WI38 (cell line): Measurements from ENCODE around the gene CCR5AS.

Source experiments
- H3K4me3 ChIP-seq: 2 replicates; pipeline ENCODE4 v1.5.1; 2011; ENCODE audit warnings: low read depth, mild to moderate bottlenecking, control low read depth, low read length
- TF ChIP-seq, protein P1 (sequence below): IDR thresholded peaks from 2 replicates; pipeline ENCODE4 v1.5.1; 2012; ENCODE audit warnings: low read depth, mild to moderate bottlenecking, control low read depth, low read length

CCR5AS gene

GRCh38 chr3:46399557-46399956, 7.3 kb downstream of the CCR5AS start:
- TF ChIP-seq, protein P1, sequence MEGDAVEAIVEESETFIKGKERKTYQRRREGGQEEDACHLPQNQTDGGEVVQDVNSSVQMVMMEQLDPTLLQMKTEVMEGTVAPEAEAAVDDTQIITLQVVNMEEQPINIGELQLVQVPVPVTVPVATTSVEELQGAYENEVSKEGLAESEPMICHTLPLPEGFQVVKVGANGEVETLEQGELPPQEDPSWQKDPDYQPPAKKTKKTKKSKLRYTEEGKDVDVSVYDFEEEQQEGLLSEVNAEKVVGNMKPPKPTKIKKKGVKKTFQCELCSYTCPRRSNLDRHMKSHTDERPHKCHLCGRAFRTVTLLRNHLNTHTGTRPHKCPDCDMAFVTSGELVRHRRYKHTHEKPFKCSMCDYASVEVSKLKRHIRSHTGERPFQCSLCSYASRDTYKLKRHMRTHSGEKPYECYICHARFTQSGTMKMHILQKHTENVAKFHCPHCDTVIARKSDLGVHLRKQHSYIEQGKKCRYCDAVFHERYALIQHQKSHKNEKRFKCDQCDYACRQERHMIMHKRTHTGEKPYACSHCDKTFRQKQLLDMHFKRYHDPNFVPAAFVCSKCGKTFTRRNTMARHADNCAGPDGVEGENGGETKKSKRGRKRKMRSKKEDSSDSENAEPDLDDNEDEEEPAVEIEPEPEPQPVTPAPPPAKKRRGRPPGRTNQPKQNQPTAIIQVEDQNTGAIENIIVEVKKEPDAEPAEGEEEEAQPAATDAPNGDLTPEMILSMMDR, result no peak
- no peak overlapping the region for H3K4me3 ChIP-seq

GRCh38 chr3:46399098-46399497, 7.8 kb downstream of the CCR5AS start:
- no peak overlapping the region for H3K4me3 ChIP-seq

GRCh38 chr3:46398186-46398955, 8.5 kb downstream of the CCR5AS start:
- TF ChIP-seq, protein P1, result no peak
- H3K4me3 ChIP-seq, result no peak overlapping the region

More at GRCh38 chr3:46399098-46399497, 7.8 kb downstream of the CCR5AS start:
- TF ChIP-seq, protein P1, result no peak

DNA sequence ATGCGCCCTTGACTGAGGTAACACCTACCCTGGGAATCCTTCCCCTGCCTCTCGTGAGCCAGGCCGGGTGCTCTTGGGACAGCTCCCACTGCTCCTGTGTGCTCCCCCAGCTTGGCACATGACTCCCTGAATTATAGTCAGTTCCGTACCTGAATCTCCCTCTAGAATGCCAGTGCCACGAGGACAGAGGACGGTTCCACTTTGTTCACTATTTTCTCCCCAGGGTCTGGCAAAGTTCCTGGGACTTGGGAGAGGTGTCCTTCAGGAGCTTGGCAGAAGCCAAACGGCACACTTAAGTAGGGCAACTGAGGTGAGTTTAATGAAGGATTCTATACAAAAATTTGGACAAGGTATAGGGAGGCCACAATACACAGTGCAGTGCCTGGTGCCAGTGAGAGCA, 9.8 kb downstream of the CCR5AS start:
- no peak overlapping the region for H3K4me3 ChIP-seq
- TF ChIP-seq, protein P1, result no peak

DNA sequence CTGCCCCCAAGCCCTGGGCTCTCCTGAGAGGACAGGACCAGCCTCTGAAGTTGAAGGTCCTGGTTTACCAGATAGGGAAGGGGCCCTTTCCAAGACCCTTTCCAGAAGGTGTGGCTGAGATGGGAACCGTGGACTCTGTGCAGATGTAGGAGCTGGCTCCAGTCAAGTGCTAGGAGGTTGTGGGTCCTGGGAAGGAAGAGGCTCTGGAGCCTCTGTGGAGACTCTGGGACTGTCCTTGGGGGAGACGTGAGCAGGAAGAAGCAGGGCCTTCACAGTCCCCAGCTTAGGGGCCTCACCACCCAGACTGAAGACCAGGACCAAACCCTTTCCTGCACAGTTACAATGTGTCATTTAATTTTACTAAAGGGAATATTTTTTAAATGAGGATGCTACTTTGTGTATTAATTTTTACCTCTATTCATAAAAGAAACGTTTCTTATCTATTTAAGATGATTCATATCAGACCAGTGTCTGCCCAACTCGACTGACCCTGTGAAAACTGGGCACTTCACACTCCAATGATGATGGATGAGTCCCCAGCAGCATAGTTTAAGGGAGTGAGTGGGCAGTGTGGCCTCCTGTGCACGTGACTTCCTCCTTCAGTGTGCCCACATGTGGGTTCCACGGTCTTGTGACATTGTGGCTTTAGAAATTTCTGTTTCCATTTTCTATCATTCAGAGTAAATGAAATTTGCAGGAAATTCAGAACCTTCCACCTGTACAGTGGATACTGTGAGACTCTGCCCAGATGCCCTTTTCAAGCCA, 10.9 kb downstream of the CCR5AS start:
- no peak overlapping the region for H3K4me3 ChIP-seq
- TF ChIP-seq, protein P1, result no peak

DNA sequence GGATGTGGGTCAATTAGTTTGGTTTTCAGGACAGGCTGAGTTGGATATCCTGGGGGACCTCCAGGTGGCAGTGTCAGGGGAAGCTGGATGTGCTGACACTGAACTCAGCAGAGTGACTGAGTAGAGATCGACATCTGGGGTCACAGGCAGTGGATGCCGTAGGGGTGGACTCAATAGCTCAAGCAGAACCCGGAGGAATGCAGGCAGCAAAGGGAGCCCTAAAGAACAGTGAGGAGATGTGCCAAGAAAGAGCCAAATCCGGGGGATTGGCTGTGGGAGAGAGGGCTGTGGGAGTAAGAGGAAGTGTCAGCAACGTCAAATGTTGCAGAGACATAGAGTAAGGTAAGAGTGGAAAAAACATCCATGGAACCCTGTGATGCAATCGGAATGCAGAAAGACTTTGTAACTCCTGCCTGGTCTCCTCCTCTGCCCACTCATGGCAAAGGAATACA, 11.6 kb downstream of the CCR5AS start:
- H3K4me3 ChIP-seq, result no peak overlapping the region
- TF ChIP-seq, protein P1, result no peak
